ENCODE data around the gene MAGI1. TPM values are rescaled to one million over a fixed set of nuclear protein-coding genes. Genes with fewer than 3 reads are reported as not detected.

MAGI1 gene
- total and polyA plus RNA-seq, 2 donors (not counting 1 experiment from before 2014, with no cell fraction given) = 15.7 to 23.7 TPM

DNA sequence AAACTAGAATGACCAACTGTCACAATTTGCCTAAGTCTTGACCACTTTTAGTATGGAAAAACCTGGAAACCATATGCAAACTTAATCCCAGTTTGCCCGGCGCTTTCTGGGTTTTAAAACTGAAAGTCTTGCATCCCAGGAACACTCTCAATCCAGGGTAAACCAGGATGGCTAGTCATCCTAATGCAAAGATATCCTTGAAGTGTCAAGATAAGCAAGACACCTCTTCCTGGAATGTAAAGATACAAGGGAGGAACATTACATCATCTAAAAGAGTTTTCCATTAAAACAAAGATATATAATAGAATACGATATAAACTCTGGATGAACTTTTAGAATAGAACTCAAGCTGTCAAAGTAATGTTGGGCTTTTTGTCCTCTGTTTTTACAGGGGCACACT is 188.5 kb downstream of the MAGI1 start:
- no peak for TF ChIP-seq EZH2 (IDR thresholded peaks at IDR 0.05; ENCODE audit: low read length, missing control alignments)
- TF ChIP-seq, protein P1, sequence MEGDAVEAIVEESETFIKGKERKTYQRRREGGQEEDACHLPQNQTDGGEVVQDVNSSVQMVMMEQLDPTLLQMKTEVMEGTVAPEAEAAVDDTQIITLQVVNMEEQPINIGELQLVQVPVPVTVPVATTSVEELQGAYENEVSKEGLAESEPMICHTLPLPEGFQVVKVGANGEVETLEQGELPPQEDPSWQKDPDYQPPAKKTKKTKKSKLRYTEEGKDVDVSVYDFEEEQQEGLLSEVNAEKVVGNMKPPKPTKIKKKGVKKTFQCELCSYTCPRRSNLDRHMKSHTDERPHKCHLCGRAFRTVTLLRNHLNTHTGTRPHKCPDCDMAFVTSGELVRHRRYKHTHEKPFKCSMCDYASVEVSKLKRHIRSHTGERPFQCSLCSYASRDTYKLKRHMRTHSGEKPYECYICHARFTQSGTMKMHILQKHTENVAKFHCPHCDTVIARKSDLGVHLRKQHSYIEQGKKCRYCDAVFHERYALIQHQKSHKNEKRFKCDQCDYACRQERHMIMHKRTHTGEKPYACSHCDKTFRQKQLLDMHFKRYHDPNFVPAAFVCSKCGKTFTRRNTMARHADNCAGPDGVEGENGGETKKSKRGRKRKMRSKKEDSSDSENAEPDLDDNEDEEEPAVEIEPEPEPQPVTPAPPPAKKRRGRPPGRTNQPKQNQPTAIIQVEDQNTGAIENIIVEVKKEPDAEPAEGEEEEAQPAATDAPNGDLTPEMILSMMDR (conservative IDR thresholded peaks at IDR 0.05 in 1 of 2, IDR thresholded peaks at IDR 0.05 in 1 of 2; ENCODE audit: low read depth in 1 of 2, low read length in 2 of 2) = no peak
- H3K4me2 ChIP-seq (ENCODE audit: extremely low read depth, insufficient read depth, low read length) = no peak overlapping the region
- no peak overlapping the region for H3K9ac ChIP-seq (ENCODE audit: insufficient read depth, low read length)
- H2AFZ ChIP-seq (ENCODE audit: low read length) = no peak overlapping the region
- no peak overlapping the region for H3K4me3 ChIP-seq (replicated peaks in 1 of 4; ENCODE audit: control extremely low read depth in 1 of 4, insufficient read depth in 1 of 4, low read depth in 3 of 4, low read length in 4 of 4)
- no peaks in the 10 kb centered on the region for H3K4me1 ChIP-seq (ENCODE audit: control insufficient read depth, extremely low read depth, insufficient read depth, low read length)
- no peaks in the 10 kb centered on the region for H3K79me2 ChIP-seq (ENCODE audit: control insufficient read depth, insufficient read depth, low read length)
- no peak for DNase-seq (ENCODE audit: low read depth in 2 of 2)
- H3K27me3 ChIP-seq (ENCODE audit: control insufficient read depth, insufficient read depth, low read length) = no peaks in the 10 kb centered on the region
- no peaks in the 10 kb centered on the region for H3K36me3 ChIP-seq (ENCODE audit: control insufficient read depth, insufficient read depth, low read length)
- H4K20me1 ChIP-seq (ENCODE audit: control insufficient read depth, extremely low read depth, insufficient read depth, low read length) = no peaks in the 10 kb centered on the region
- no peaks in the 10 kb centered on the region for H3K9me3 ChIP-seq (ENCODE audit: control insufficient read depth, insufficient read depth, low read depth, low read length)
- H3K27ac ChIP-seq (ENCODE audit: insufficient read depth, low read length) = no peak overlapping the region

DNA sequence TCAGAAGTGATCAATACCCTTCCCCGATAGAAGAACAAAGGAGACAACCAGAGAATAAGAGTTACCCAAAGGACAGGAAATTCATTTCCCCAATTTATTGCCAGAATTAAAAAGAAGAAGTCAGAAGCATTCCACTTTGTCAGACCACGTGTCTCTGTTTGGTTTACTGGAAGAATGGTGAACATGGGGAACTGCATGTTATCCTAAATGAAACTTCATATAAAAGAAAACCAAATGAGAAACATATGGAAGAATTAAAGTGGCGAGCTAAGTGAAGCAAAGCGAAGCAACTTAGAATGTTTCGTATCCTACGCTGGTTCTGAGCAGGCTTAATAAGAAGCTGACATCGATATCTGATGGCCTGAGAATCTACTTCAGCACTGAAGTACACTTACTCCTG is 190.7 kb downstream of the MAGI1 start:
- Histone ChIP-seq H4K20me1 (ENCODE audit: control insufficient read depth, extremely low read depth, insufficient read depth, low read length) (no peaks in the 10 kb centered on the region), H3K4me3 (replicated peaks in 1 of 4; ENCODE audit: control extremely low read depth in 1 of 4, insufficient read depth in 1 of 4, low read depth in 3 of 4, low read length in 4 of 4) (no peak overlapping the region), H3K4me1 (ENCODE audit: control insufficient read depth, extremely low read depth, insufficient read depth, low read length) (no peaks in the 10 kb centered on the region), H2AFZ (ENCODE audit: low read length) (no peak overlapping the region), H3K27ac (ENCODE audit: insufficient read depth, low read length) (no peak overlapping the region), H3K4me2 (ENCODE audit: extremely low read depth, insufficient read depth, low read length) (no peak overlapping the region), H3K36me3 (ENCODE audit: control insufficient read depth, insufficient read depth, low read length) (no peaks in the 10 kb centered on the region), H3K27me3 (ENCODE audit: control insufficient read depth, insufficient read depth, low read length) (no peaks in the 10 kb centered on the region), H3K79me2 (ENCODE audit: control insufficient read depth, insufficient read depth, low read length) (no peaks in the 10 kb centered on the region), H3K9ac (ENCODE audit: insufficient read depth, low read length) (no peak overlapping the region), H3K9me3 (ENCODE audit: control insufficient read depth, insufficient read depth, low read depth, low read length) (no peaks in the 10 kb centered on the region)
- TF ChIP-seq, protein P1 (conservative IDR thresholded peaks at IDR 0.05 in 1 of 2, IDR thresholded peaks at IDR 0.05 in 1 of 2; ENCODE audit: low read depth in 1 of 2, low read length in 2 of 2) = no peak
- no peak for DNase-seq (ENCODE audit: low read depth in 2 of 2)

DNA sequence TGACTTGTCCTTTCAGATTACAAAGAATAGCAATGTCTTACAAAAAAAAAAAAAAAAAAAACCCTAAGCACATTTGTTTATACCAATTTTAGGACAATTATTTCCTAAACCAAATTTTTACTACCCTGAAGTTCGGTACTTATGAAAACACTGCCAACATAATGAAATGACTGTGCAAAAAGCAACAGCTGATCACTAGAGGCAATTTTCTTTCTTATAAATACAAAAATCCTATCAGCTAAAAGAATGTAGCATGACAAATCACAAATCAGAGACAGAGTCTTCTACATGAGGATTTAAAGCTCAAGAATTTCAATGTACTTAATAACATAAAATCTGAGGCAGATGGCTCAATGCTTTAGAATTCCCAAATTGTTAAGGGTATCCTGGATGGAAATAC is 191.8 kb downstream of the MAGI1 start:
- DNase-seq (ENCODE audit: low read depth in 2 of 2) = no peak
- no peaks in the 10 kb centered on the region for H4K20me1 ChIP-seq (ENCODE audit: control insufficient read depth, extremely low read depth, insufficient read depth, low read length)

More for the DNA sequence above, 191.8 kb downstream of the MAGI1 start:
- no peaks in the 10 kb centered on the region for H3K79me2 ChIP-seq (ENCODE audit: control insufficient read depth, insufficient read depth, low read length)
- H3K27ac ChIP-seq (ENCODE audit: insufficient read depth, low read length) = no peak overlapping the region
- H3K9ac ChIP-seq (ENCODE audit: insufficient read depth, low read length) = no peak overlapping the region
- no peaks in the 10 kb centered on the region for H3K9me3 ChIP-seq (ENCODE audit: control insufficient read depth, insufficient read depth, low read depth, low read length)
- no peak overlapping the region for H3K4me2 ChIP-seq (ENCODE audit: extremely low read depth, insufficient read depth, low read length)
- H2AFZ ChIP-seq (ENCODE audit: low read length) = no peak overlapping the region
- no peaks in the 10 kb centered on the region for H3K27me3 ChIP-seq (ENCODE audit: control insufficient read depth, insufficient read depth, low read length)
- no peak overlapping the region for H3K4me3 ChIP-seq (replicated peaks in 1 of 4; ENCODE audit: control extremely low read depth in 1 of 4, insufficient read depth in 1 of 4, low read depth in 3 of 4, low read length in 4 of 4)
- no peaks in the 10 kb centered on the region for H3K36me3 ChIP-seq (ENCODE audit: control insufficient read depth, insufficient read depth, low read length)
- TF ChIP-seq EZH2 (IDR thresholded peaks at IDR 0.05; ENCODE audit: low read length, missing control alignments) = no peak
- TF ChIP-seq, protein P1 (conservative IDR thresholded peaks at IDR 0.05 in 1 of 2, IDR thresholded peaks at IDR 0.05 in 1 of 2; ENCODE audit: low read depth in 1 of 2, low read length in 2 of 2) = no peak
- no peaks in the 10 kb centered on the region for H3K4me1 ChIP-seq (ENCODE audit: control insufficient read depth, extremely low read depth, insufficient read depth, low read length)
